Progenitor cell of endocrine pancreas (in vitro differentiated cells): Measurements from ENCODE around the gene ADAMTS2. TPM values are rescaled to one million over a fixed set of nuclear protein-coding genes. Genes with fewer than 3 reads are reported as not detected.

ENCODE experiments used
- DNase-seq: peaks from one replicate; pipeline ENCODE4 v3.0.0; 2021; ENCODE audit warnings: low spot score; ENCODE audit not compliant: unreplicated experiment
- H3K27ac Mint-ChIP-seq: 2 replicates; pipeline ENCODE4 v1.8.0; 2021; ENCODE audit warnings: mild to moderate bottlenecking, moderate library complexity, mixed read lengths
- H3K27me3 Mint-ChIP-seq: 2 replicates; pipeline ENCODE4 v1.8.0; 2021; ENCODE audit warnings: mixed read lengths
- H3K36me3 Mint-ChIP-seq: 2 replicates; pipeline ENCODE4 v1.8.0; 2022; ENCODE audit warnings: mixed read lengths; ENCODE audit not compliant: insufficient read depth
- H3K4me1 Mint-ChIP-seq: 2 replicates; pipeline ENCODE4 v1.8.0; 2021; ENCODE audit warnings: low read depth, mixed read lengths
- H3K4me3 Mint-ChIP-seq: 2 replicates; pipeline ENCODE4 v1.8.0; 2021; ENCODE audit warnings: low read depth, mild to moderate bottlenecking, moderate library complexity, mixed read lengths
- H3K9me3 Mint-ChIP-seq: 2 replicates; pipeline ENCODE4 v1.8.0; 2021; ENCODE audit warnings: low read depth, mixed read lengths
- CTCF ChIP-seq: fragments of 200-600 bp; sonication (generic); IDR thresholded peaks from one replicate; pipeline ENCODE4 v1.5.0; 2021; ENCODE audit warnings: antibody characterized with exemption, mild to moderate bottlenecking; ENCODE audit not compliant: unreplicated experiment
- total RNA-seq: library from RNA; stranded (reverse); gene quantifications from 2 replicates; pipeline ENCODE4 v1.2.1, GENCODE V29; 2021

The ADAMTS2 gene
- total RNA-seq, 1 donor from 2014 or later = 2.5 TPM

- Mint-ChIP-seq H3K27me3 (peaks cover 3% of the 10 kb centered on the region), H3K27ac (no peak overlapping the region), H3K9me3 (no peaks in the 10 kb centered on the region), H3K4me1 (no peaks in the 10 kb centered on the region), H3K36me3 (no peaks in the 10 kb centered on the region), H3K4me3 (no peak overlapping the region)
- DNase-seq = no peak
- no peak for TF ChIP-seq CTCF
Measured at GRCh38 chr5:179270581-179271427, 74.5 kb downstream of the ADAMTS2 start.

GRCh38 chr5:179269781-179270543 is 75.3 kb downstream of the ADAMTS2 start:
- H3K4me3 Mint-ChIP-seq = no peak overlapping the region
- no peak for TF ChIP-seq CTCF
- peaks cover 2% of the 10 kb centered on the region for H3K4me1 Mint-ChIP-seq
- no peaks in the 10 kb centered on the region for H3K9me3 Mint-ChIP-seq
- H3K27me3 Mint-ChIP-seq = peaks cover 5% of the 10 kb centered on the region
- no peak for DNase-seq
- no peaks in the 10 kb centered on the region for H3K36me3 Mint-ChIP-seq
- H3K27ac Mint-ChIP-seq = no peak overlapping the region

- no peak for DNase-seq
- Mint-ChIP-seq H3K27me3 (peaks cover 7% of the 10 kb centered on the region), H3K27ac (no peak overlapping the region), H3K9me3 (no peaks in the 10 kb centered on the region), H3K36me3 (no peaks in the 10 kb centered on the region), H3K4me3 (no peak overlapping the region), H3K4me1 (peaks cover 3% of the 10 kb centered on the region)
- TF ChIP-seq CTCF = no peak
Measured at GRCh38 chr5:179268966-179269693, 76.1 kb downstream of the ADAMTS2 start.

- H3K27ac Mint-ChIP-seq = no peak overlapping the region
- H3K4me3 Mint-ChIP-seq = no peak overlapping the region
- DNase-seq = no peak
Measured at GRCh38 chr5:179268399-179268952, 76.8 kb downstream of the ADAMTS2 start.

More at GRCh38 chr5:179268399-179268952, 76.8 kb downstream of the ADAMTS2 start:
- no peak for TF ChIP-seq CTCF
- no peaks in the 10 kb centered on the region for H3K9me3 Mint-ChIP-seq
- H3K27me3 Mint-ChIP-seq = peaks cover 10% of the 10 kb centered on the region
- H3K4me1 Mint-ChIP-seq = peaks cover 3% of the 10 kb centered on the region
- H3K36me3 Mint-ChIP-seq = no peaks in the 10 kb centered on the region
